GM12878 (cell line): ENCODE results near the gene EDEM3. TPM values are rescaled to one million over a fixed set of nuclear protein-coding genes. Genes with fewer than 3 reads are reported as not detected.
A peak's percentile ranks its signal among the peaks of the same experiment; 100 is the strongest.

ENCODE experiments used
- ATAC-seq: fragments of 200-7000 bp; cut with Tn5 transposase; 3 replicates; pipeline ENCODE4 v1.9.1; 2020; ENCODE audit warnings: mild to moderate bottlenecking, moderate library complexity
- Bru-seq: library from RNA; stranded (reverse); fragments of 400-500 nt; gene quantifications from one replicate; lab custom pipeline; 2021; lab: Mats Ljungman, UMichigan
- BruChase-seq, 2 experiments: library from RNA; stranded (reverse); fragments of 400-500 nt; gene quantifications; one replicate each; lab custom pipeline; 2021; lab: Mats Ljungman, UMichigan
- BruUV-seq: library from RNA; stranded (reverse); fragments of 400-500 nt; replicated peaks from 2 replicates; lab custom pipeline; 2021; lab: Mats Ljungman, UMichigan
- CTCF ChIA-PET: fragments of 300-600 bp; sonication (Branson Sonifier 250); formaldehyde crosslinking; extraction: SDS; loops from one replicate; lab custom pipeline; 2021; ENCODE audit warnings: inconsistent platforms; lab: Yijun Ruan, JAX
- POLR2A ChIA-PET: fragments of 350-600 bp; formaldehyde crosslinking; extraction: SDS; loops from one replicate; lab custom pipeline; 2021; ENCODE audit warnings: inconsistent platforms; lab: Charles Lee
- RAD21 ChIA-PET: fragments of 300-600 bp; sonication (Branson Sonifier 250); formaldehyde crosslinking; loops from one replicate; lab custom pipeline; 2023; ENCODE audit warnings: antibody characterized with exemption; ENCODE audit not compliant: unreplicated experiment; lab: Charles Lee
- SMC1A ChIA-PET: fragments of 300-600 bp; sonication (Branson Sonifier 250); formaldehyde crosslinking; loops from one replicate; lab custom pipeline; 2023; ENCODE audit not compliant: unreplicated experiment, uncharacterized antibody; lab: Charles Lee
- DNase-seq: peaks from one replicate; pipeline ENCODE4 v3.0.0-alpha.2; 2011; ENCODE audit warnings: low read depth, low spot score
- FAIRE-seq: peaks from 3 replicates; lab custom pipeline; 2011; peaks lifted over from hg19 to GRCh38; lab: Jason Lieb, UNC
- H2AFZ ChIP-seq: 2 replicates; pipeline ENCODE4 v1.6.0; 2011; ENCODE audit warnings: low read depth, low read length, control low read depth; ENCODE audit not compliant: control insufficient read depth
- H3K27ac ChIP-seq: 2 replicates; pipeline ENCODE4 v1.5.1; 2011; ENCODE audit warnings: control low read depth; ENCODE audit not compliant: control insufficient read depth, insufficient read depth
- H3K27me3 ChIP-seq, 2 experiments: replicated peaks in 1 of 2; 2 replicates each; pipeline versions ENCODE4 v1.6.0 to v1.6.1; 2011; ENCODE audit warnings: low read length in 1 of 2; ENCODE audit not compliant: control insufficient read depth in 2 of 2, insufficient read depth in 2 of 2
- H3K36me3 ChIP-seq, 2 experiments: 2 replicates each; pipeline ENCODE4 v1.5.1; 2011; ENCODE audit warnings: low read length in 1 of 2; ENCODE audit not compliant: control insufficient read depth in 2 of 2, insufficient read depth in 2 of 2
- H3K4me1 ChIP-seq: 2 replicates; pipeline ENCODE4 v1.6.1; 2011; ENCODE audit warnings: mild to moderate bottlenecking, low read length, moderate library complexity, mixed read lengths; ENCODE audit not compliant: control insufficient read depth, insufficient read depth
- H3K4me2 ChIP-seq: 2 replicates; pipeline ENCODE4 v1.6.0; 2011; ENCODE audit warnings: control low read depth; ENCODE audit not compliant: control insufficient read depth, insufficient read depth
- H3K4me3 ChIP-seq: fragments of 200-600 bp; sonication (generic); 2 replicates; pipeline ENCODE4 v1.5.1; 2016
- H3K79me2 ChIP-seq: 2 replicates; pipeline ENCODE4 v1.6.0; 2011; ENCODE audit warnings: low read length; ENCODE audit not compliant: control insufficient read depth, insufficient read depth
- H3K9ac ChIP-seq: 2 replicates; pipeline ENCODE4 v1.8.0; 2011; ENCODE audit warnings: low read length, control low read depth, mixed read lengths; ENCODE audit not compliant: control insufficient read depth, insufficient read depth
- H3K9me3 ChIP-seq: replicated peaks from 3 replicates; pipeline ENCODE4 v1.5.1; 2011; ENCODE audit warnings: mild to moderate bottlenecking, low read length; ENCODE audit not compliant: control insufficient read depth, insufficient read depth
- H4K20me1 ChIP-seq: 2 replicates; pipeline ENCODE4 v1.6.0; 2011; ENCODE audit not compliant: control insufficient read depth, insufficient read depth
- ETV6 ChIP-seq, 2 experiments: fragments of 450-650 bp in 1 of 2; IDR thresholded peaks in 1 of 2; conservative IDR thresholded peaks in 1 of 2; 2 replicates each; pipeline ENCODE4 v1.6.1; 2014; ENCODE audit warnings: antibody characterized with exemption in 1 of 2, borderline replicate concordance in 1 of 2, low read depth in 1 of 2, mild to moderate bottlenecking in 1 of 2, moderate library complexity in 1 of 2
- IKZF1 ChIP-seq: fragments of 450-650 bp; conservative IDR thresholded peaks from 2 replicates; pipeline ENCODE4 v1.6.1; 2017; ENCODE audit warnings: antibody characterized with exemption, mild to moderate bottlenecking
- NBN ChIP-seq: fragments of 450-650 bp; IDR thresholded peaks from 2 replicates; pipeline ENCODE4 v1.6.1; 2016
- PML ChIP-seq: IDR thresholded peaks from 2 replicates; pipeline ENCODE4 v1.6.1; 2012; ENCODE audit warnings: low read length, inconsistent platforms
- RFX5 ChIP-seq: IDR thresholded peaks from 2 replicates; pipeline ENCODE4 v1.6.1; 2011; ENCODE audit warnings: low read depth, low read length, improper control_type of control experiment
- ZBED1 ChIP-seq: IDR thresholded peaks from 2 replicates; pipeline ENCODE4 v1.6.1; 2016; ENCODE audit warnings: borderline replicate concordance
- ZNF622 ChIP-seq: fragments of 450-650 bp; IDR thresholded peaks from 2 replicates; pipeline ENCODE4 v1.6.1; 2017; ENCODE audit warnings: mild to moderate bottlenecking, inconsistent platforms
- WGBS: methylation state at CpG from one replicate; pipeline ENCODE4 v1.1.6; 2016; ENCODE audit warnings: low lambda C conversion rate; ENCODE audit not compliant: insufficient replicate concordance, insufficient coverage; ENCODE audit errors: missing lambda C conversion rate; 5-methylcytosine and 5-hydroxymethylcytosine counted together
- in situ Hi-C: fragments of 300-500 bp; cut with MboI; formaldehyde crosslinking; loops from 9 replicates; pipeline ENCODE4 v1.14.3; 2018; ENCODE audit warnings: mixed read lengths
- intact Hi-C: fragments of 100-400 bp; cut with micrococcal nuclease; formaldehyde crosslinking; loops from one replicate; pipeline ENCODE4 v1.14.2; 2022; ENCODE audit not compliant: unreplicated experiment
- long read RNA-seq, 2 experiments: library from polyadenylated mRNA; unstranded; transcript quantifications; one replicate each; pipeline ENCODE4 v2.0.0, GENCODE V29; 2019 to 2020
- polyA minus RNA-seq, 3 experiments: library from RNA; depleted of rRNA, polyadenylated mRNA; stranded (reverse); fragments of >200 nt; gene quantifications; 2 replicates each; pipeline ENCODE4 v1.2.3, GENCODE V29; 2011
- polyA plus RNA-seq, 11 experiments: library from polyadenylated mRNA; depleted of rRNA in 4 of 11; unstranded in 6 of 11; stranded (reverse) in 5 of 11; fragments of >200 nt; fragmentation: Nextera tagmentation in 4 of 11; fragmentation: Illumina TruSeq in 1 of 11; extraction: Ambion mirVana in 4 of 11; extraction: Trizol in 1 of 11; gene quantifications; 1 replicate in 1 of 11; 2 replicates in 10 of 11; pipeline versions ENCODE4 v1.2.1 to v1.2.3, GENCODE V29; 2011 to 2016; ENCODE audit warnings: inconsistent platforms in 2 of 11, missing spikeins in 2 of 11, low read depth in 1 of 11
- total RNA-seq, 4 experiments: library from RNA; depleted of rRNA in 3 of 4; stranded (reverse); fragments of >200 nt in 3 of 4; fragmentation: Illumina TruSeq in 1 of 4; extraction: Trizol in 1 of 4; gene quantifications; 2 replicates each; pipeline versions ENCODE4 v1.2.1 to v1.2.3, GENCODE V29; 2013 to 2021
- TF ChIP-seq, protein P1 (sequence below): fragments of 450-650 bp; IDR thresholded peaks from 2 replicates; pipeline ENCODE4 v1.6.1; 2017; ENCODE audit warnings: mild to moderate bottlenecking, moderate library complexity
- TF ChIP-seq, protein P2 (sequence below): IDR thresholded peaks from 2 replicates; pipeline ENCODE4 v1.6.1; 2012; ENCODE audit warnings: low read depth, low read length, improper control_type of control experiment

EDEM3 gene, protein sequence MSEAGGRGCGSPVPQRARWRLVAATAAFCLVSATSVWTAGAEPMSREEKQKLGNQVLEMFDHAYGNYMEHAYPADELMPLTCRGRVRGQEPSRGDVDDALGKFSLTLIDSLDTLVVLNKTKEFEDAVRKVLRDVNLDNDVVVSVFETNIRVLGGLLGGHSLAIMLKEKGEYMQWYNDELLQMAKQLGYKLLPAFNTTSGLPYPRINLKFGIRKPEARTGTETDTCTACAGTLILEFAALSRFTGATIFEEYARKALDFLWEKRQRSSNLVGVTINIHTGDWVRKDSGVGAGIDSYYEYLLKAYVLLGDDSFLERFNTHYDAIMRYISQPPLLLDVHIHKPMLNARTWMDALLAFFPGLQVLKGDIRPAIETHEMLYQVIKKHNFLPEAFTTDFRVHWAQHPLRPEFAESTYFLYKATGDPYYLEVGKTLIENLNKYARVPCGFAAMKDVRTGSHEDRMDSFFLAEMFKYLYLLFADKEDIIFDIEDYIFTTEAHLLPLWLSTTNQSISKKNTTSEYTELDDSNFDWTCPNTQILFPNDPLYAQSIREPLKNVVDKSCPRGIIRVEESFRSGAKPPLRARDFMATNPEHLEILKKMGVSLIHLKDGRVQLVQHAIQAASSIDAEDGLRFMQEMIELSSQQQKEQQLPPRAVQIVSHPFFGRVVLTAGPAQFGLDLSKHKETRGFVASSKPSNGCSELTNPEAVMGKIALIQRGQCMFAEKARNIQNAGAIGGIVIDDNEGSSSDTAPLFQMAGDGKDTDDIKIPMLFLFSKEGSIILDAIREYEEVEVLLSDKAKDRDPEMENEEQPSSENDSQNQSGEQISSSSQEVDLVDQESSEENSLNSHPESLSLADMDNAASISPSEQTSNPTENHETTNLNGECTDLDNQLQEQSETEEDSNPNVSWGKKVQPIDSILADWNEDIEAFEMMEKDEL
- 29.6 and 30.7 TPM in 2 replicates for total RNA-seq (2013; cell fraction: nucleolus; rRNA removed)
- total RNA-seq (2014; rRNA removed), result 14.2 and 17.2 TPM in 2 replicates
- total RNA-seq (2014; rRNA removed; fragmentation: Illumina TruSeq; extraction: Trizol), result 18.3 and 19.3 TPM in 2 replicates
- total RNA-seq (2021), result 12.9 and 19.0 TPM in 2 replicates
- 4.3 TPM for polyA plus RNA-seq (2011; ENCODE audit: low read depth)
- polyA plus RNA-seq (2011; rRNA removed), result 10.1 and 17.4 TPM in 2 replicates
- 4.8 and 5.5 TPM in 2 replicates for polyA plus RNA-seq (2011; cell fraction: cytosol; rRNA removed)
- 14.8 and 18.6 TPM in 2 replicates for polyA plus RNA-seq (2011; cell fraction: nucleus; rRNA removed)
- polyA plus RNA-seq (2012), result 6.6 and 9.6 TPM in 2 replicates
- 14.3 and 16.3 TPM in 2 replicates for polyA plus RNA-seq (2014; fragmentation: Illumina TruSeq; extraction: Trizol)
- polyA plus RNA-seq (2014; fragmentation: Nextera tagmentation; extraction: Ambion mirVana), result 1 to 10 TPM; 6.4 to 9.2 TPM
- 7.4 and 8.0 TPM in 2 replicates for polyA plus RNA-seq (2014; rRNA removed)
- 10 to 100 TPM; 15.5 to 18.3 TPM for polyA plus RNA-seq (2016; fragmentation: Nextera tagmentation; extraction: Ambion mirVana)
- 20.9 and 56.0 TPM in 2 replicates for polyA minus RNA-seq (2011; rRNA and poly(A)+ RNA removed)
- polyA minus RNA-seq (2011; cell fraction: cytosol; rRNA and poly(A)+ RNA removed), result 9.3 and 20.7 TPM in 2 replicates
- 9.1 and 11.7 TPM in 2 replicates for polyA minus RNA-seq (2011; cell fraction: nucleus; rRNA and poly(A)+ RNA removed)
- Bru-seq, nascent RNA, result percentile 79 among the genes with signal in this experiment
- percentile 68 among the genes with signal in this experiment for BruChase-seq, experiment 1, labeled RNA remaining after a 6-hour chase
- percentile 77 among the genes with signal in this experiment for BruChase-seq, experiment 2, labeled RNA remaining after a 2-hour chase
- long read RNA-seq, experiment 1, partial matches to known transcripts, result 2 of 4 reads
- long read RNA-seq, experiment 1, other reads (novel, unspliced or antisense), result 2 of 4 reads
- long read RNA-seq, experiment 2, full-length matches to known transcripts, result 1 of 11 reads
- long read RNA-seq, experiment 2, partial matches to known transcripts, result 7 of 11 reads
- long read RNA-seq, experiment 2, other reads (novel, unspliced or antisense), result 3 of 11 reads

DNA sequence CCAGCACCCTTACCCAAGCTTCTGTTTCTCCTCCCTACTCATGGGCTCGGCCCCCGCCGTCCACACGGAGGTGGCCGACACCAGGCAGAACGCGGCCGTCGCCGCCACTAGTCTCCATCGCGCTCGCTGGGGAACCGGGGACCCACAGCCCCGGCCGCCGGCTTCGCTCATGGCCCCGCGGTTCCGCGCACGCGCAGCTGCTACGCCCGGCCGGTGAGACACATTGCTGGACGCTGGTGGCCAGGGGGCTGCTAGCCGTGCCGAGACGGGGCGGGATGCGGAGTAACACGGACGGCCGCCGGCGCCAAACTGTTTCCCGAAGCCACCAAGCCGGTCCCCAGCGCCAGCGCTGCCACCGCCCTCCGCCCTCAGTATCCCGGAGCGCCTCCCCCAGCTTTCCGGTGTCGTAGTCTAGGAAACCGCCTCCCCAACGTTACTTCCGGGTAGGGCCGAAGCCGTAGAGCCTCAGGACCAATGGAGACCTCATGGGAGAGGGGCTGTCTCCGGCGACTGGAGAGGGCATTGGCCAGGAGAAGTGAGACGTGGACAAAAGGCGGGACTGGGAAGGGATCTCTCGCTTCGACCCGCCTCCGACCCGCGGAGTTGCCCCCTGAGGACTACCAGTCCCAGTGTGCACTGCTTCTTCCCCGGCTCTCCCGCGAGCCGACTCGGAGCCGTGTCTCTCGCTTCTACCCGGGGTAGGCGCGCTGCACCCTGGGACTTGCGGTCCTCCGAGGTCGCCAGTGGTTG, at the start of gene EDEM3:
TSS of gene EDEM3 (minus strand) at position 383 of the 750 bp plus-strand sequence. CDS start at position 171, 212 bp downstream.
- Histone ChIP-seq H3K36me3 (no peaks in the 10 kb centered on the region), H2AFZ (peak within 1 kb of the TSS; percentile 97), H3K4me3 (peak within 1 kb of the TSS; percentile 82), H3K79me2 (peaks cover 35% of the 10 kb centered on the region), H3K9me3 (no peaks in the 10 kb centered on the region), H3K4me2 (peak within 1 kb of the TSS; percentile 57), H3K27me3 (no peaks in the 10 kb centered on the region), H3K4me1 (no peaks in the 10 kb centered on the region), H4K20me1 (no peaks in the 10 kb centered on the region), H3K9ac (peak within 1 kb of the TSS; percentile 85), H3K27ac (peak within 1 kb of the TSS; percentile 87)
- RAD21 ChIA-PET, result interaction anchor here (0.8 to 4.5 kb wide), 9 partner anchors 9 to 1069 kb away, joined by 3 to 21 read pairs (median 3); partner anchors contain the start of gene IVNS1ABP
- CTCF ChIA-PET, result interaction anchor here (0.9 to 2.4 kb wide), 7 partner anchors 9 to 63 kb away, joined by 3 to 10 read pairs (median 5); no protein-coding TSS in a partner anchor
- intact Hi-C loops, result loop anchor here (5.0 kb wide), 3 partner anchors 113 to 403 kb away; partner anchors contain the start of genes NIBAN1, SWT1 and TRMT1L
- POLR2A ChIA-PET, result interaction anchor here (0.9 to 2.9 kb wide), 5 partner anchors 9 to 403 kb away, joined by 3 to 13 read pairs (median 5); no protein-coding TSS in a partner anchor
- peak; percentile 95 for ATAC-seq
- peak; percentile 97 for DNase-seq
- in situ Hi-C loops, result no loop called here
- SMC1A ChIA-PET, result interaction anchor here (0.9 to 5.4 kb wide), 12 partner anchors 8 to 238 kb away, joined by 3 to 39 read pairs (median 4); no protein-coding TSS in a partner anchor
- under 1% methylated on average over 76 of the region's 76 CpGs for WGBS
- peak; percentile 99 for FAIRE-seq
- BruUV-seq, result no TSS peak
- TF ChIP-seq PML (peak; percentile 81; the same call in 1 of the 2 replicates), ZBED1 (no peak), ETV6 (conservative IDR thresholded peaks at IDR 0.05 in 1 of 2, IDR thresholded peaks at IDR 0.05 in 1 of 2; ENCODE audit: borderline replicate concordance in 1 of 2, low read depth in 1 of 2) (0 out of 4 replicates have a peak, but pooled peaks of 1 of the 2 experiments have one; percentile 34), NBN (no peak), ZNF622 (no peak), RFX5 (peak; percentile 68; the same call in 1 of the 2 replicates), IKZF1 (peak; percentile 90)
- TF ChIP-seq, protein P1, sequence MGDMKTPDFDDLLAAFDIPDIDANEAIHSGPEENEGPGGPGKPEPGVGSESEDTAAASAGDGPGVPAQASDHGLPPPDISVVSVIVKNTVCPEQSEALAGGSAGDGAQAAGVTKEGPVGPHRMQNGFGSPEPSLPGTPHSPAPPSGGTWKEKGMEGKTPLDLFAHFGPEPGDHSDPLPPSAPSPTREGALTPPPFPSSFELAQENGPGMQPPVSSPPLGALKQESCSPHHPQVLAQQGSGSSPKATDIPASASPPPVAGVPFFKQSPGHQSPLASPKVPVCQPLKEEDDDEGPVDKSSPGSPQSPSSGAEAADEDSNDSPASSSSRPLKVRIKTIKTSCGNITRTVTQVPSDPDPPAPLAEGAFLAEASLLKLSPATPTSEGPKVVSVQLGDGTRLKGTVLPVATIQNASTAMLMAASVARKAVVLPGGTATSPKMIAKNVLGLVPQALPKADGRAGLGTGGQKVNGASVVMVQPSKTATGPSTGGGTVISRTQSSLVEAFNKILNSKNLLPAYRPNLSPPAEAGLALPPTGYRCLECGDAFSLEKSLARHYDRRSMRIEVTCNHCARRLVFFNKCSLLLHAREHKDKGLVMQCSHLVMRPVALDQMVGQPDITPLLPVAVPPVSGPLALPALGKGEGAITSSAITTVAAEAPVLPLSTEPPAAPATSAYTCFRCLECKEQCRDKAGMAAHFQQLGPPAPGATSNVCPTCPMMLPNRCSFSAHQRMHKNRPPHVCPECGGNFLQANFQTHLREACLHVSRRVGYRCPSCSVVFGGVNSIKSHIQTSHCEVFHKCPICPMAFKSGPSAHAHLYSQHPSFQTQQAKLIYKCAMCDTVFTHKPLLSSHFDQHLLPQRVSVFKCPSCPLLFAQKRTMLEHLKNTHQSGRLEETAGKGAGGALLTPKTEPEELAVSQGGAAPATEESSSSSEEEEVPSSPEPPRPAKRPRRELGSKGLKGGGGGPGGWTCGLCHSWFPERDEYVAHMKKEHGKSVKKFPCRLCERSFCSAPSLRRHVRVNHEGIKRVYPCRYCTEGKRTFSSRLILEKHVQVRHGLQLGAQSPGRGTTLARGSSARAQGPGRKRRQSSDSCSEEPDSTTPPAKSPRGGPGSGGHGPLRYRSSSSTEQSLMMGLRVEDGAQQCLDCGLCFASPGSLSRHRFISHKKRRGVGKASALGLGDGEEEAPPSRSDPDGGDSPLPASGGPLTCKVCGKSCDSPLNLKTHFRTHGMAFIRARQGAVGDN, result no peak
- TF ChIP-seq, protein P2, sequence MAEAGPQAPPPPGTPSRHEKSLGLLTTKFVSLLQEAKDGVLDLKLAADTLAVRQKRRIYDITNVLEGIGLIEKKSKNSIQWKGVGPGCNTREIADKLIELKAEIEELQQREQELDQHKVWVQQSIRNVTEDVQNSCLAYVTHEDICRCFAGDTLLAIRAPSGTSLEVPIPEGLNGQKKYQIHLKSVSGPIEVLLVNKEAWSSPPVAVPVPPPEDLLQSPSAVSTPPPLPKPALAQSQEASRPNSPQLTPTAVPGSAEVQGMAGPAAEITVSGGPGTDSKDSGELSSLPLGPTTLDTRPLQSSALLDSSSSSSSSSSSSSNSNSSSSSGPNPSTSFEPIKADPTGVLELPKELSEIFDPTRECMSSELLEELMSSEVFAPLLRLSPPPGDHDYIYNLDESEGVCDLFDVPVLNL, result peak; percentile 54; the same call in 1 of the 2 replicates
